ENCODE measurements around the gene SHISAL2A. TPM values are rescaled to one million over a fixed set of nuclear protein-coding genes. Genes with fewer than 3 reads are reported as not detected.

SHISAL2A gene
- total and polyA plus RNA-seq, 2 of the 13 experiments (the other 11 are each of a cell fraction or from before 2014, with no cell fraction given), result not detected

GRCh38 chr1:52702886-52703787 lies 70.2 kb downstream of the SHISAL2A start (continued):
- TF ChIP-seq ZNF432 (CRISPR knock-in tag; IDR thresholded peaks at IDR 0.05; ENCODE audit: borderline replicate concordance) (no peak), PAXIP1 (CRISPR knock-in tag; conservative IDR thresholded peaks at IDR 0.05) (peak; percentile 69), ETV6 (CRISPR knock-in tag; conservative IDR thresholded peaks at IDR 0.05) (no peak), ZNF562 (CRISPR knock-in tag; IDR thresholded peaks at IDR 0.05; ENCODE audit: borderline replicate concordance) (no peak), FOXK2 (IDR thresholded peaks at IDR 0.05) (no peak), GTF2F1 (IDR thresholded peaks at IDR 0.05; ENCODE audit: low read length) (no peak), HOXD1 (CRISPR knock-in tag; IDR thresholded peaks at IDR 0.05) (no peak), ZNF510 (CRISPR knock-in tag; IDR thresholded peaks at IDR 0.05; ENCODE audit: low read depth) (peak; percentile 94), FOXA1 (IDR thresholded peaks at IDR 0.05) (no peak), FOXA1 (CRISPR knock-in tag; IDR thresholded peaks at IDR 0.05) (peak; percentile 79), BORCS8-MEF2B (CRISPR knock-in tag; IDR thresholded peaks at IDR 0.05) (peak; percentile 93; the same call in 1 of the 2 replicates), TAF15 (IDR thresholded peaks at IDR 0.05; ENCODE audit: low read depth, low read length, poor library complexity, severe bottlenecking) (no peak), ZFP36L2 (CRISPR knock-in tag; IDR thresholded peaks at IDR 0.05) (no peak), GPN1 (CRISPR knock-in tag; IDR thresholded peaks at IDR 0.05; ENCODE audit: borderline replicate concordance) (no peak), FOXK1 (CRISPR knock-in tag; IDR thresholded peaks at IDR 0.05; ENCODE audit: borderline replicate concordance, low read depth) (peak; percentile 68; the same call in 1 of the 2 replicates), TCF7 (IDR thresholded peaks at IDR 0.05; ENCODE audit: low read depth) (no peak), ZNF567 (CRISPR knock-in tag; IDR thresholded peaks at IDR 0.05; ENCODE audit: borderline replicate concordance) (0 out of 2 replicates have a peak, but pooled peaks have one; percentile 80), POLR2G (IDR thresholded peaks at IDR 0.05; ENCODE audit: low read depth, low read length) (peak; percentile 80), DMAP1 (CRISPR knock-in tag; IDR thresholded peaks at IDR 0.05) (peak; percentile 90), ZBTB42 (CRISPR knock-in tag; IDR thresholded peaks at IDR 0.05) (no peak), STAG1 (CRISPR knock-in tag; IDR thresholded peaks at IDR 0.05) (no peak), FOXM1 (CRISPR knock-in tag; IDR thresholded peaks at IDR 0.05) (no peak), HOXA3 (CRISPR knock-in tag; IDR thresholded peaks at IDR 0.05) (peak; percentile 86), ZNF24 (IDR thresholded peaks at IDR 0.05) (no peak)
- TF ChIP-seq, protein P1, sequence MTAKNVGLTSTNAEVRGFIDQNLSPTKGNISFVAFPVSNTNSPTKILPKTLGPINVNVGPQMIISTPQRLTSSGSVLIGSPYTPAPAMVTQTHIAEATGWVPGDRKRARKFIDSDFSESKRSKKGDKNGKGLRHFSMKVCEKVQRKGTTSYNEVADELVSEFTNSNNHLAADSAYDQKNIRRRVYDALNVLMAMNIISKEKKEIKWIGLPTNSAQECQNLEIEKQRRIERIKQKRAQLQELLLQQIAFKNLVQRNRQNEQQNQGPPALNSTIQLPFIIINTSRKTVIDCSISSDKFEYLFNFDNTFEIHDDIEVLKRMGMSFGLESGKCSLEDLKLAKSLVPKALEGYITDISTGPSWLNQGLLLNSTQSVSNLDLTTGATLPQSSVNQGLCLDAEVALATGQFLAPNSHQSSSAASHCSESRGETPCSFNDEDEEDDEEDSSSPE (CRISPR knock-in tag; IDR thresholded peaks at IDR 0.05), result peak; percentile 73
- TF ChIP-seq, protein P2, sequence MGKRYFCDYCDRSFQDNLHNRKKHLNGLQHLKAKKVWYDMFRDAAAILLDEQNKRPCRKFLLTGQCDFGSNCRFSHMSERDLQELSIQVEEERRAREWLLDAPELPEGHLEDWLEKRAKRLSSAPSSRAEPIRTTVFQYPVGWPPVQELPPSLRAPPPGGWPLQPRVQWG (CRISPR knock-in tag; IDR thresholded peaks at IDR 0.05; ENCODE audit: borderline replicate concordance, low read depth), result no peak

Measured in HepG2 (cell line).